HepG2 (cell line): ENCODE measurements around the gene UQCC2. TPM values are rescaled to one million over a fixed set of nuclear protein-coding genes. Genes with fewer than 3 reads are reported as not detected.
A peak's percentile ranks its signal among the peaks of the same experiment; 100 is the strongest.

Experiments used
- ATAC-seq: fragments of 200-7000 bp; cut with Tn5 transposase; 3 replicates; pipeline ENCODE4 v1.9.1; 2020; ENCODE audit warnings: mild to moderate bottlenecking, moderate library complexity
- BruUV-seq: library from RNA; stranded (reverse); fragments of 400-500 nt; replicated peaks from 2 replicates; lab custom pipeline; 2021; lab: Mats Ljungman, UMichigan
- CTCF ChIA-PET: fragments of 300-600 bp; formaldehyde crosslinking; extraction: SDS; loops from one replicate; lab custom pipeline; 2021; ENCODE audit warnings: low total read pairs, inconsistent platforms, low intra/inter-chr PET ratio; lab: Yijun Ruan, JAX
- POLR2A ChIA-PET: fragments of 350-600 bp; sonication (Branson Sonifier 250); formaldehyde crosslinking; loops from one replicate; lab custom pipeline; 2020; ENCODE audit warnings: antibody characterized with exemption, inconsistent platforms; lab: Yijun Ruan, JAX
- DNase-seq: peaks from one replicate; pipeline ENCODE4 v3.0.0-alpha.2; 2015; ENCODE audit warnings: low spot score
- FAIRE-seq: peaks from 3 replicates; lab custom pipeline; 2011; peaks lifted over from hg19 to GRCh38; lab: Jason Lieb, UNC
- H2AFZ ChIP-seq: one replicate; pipeline ENCODE4 v1.6.1; 2011; ENCODE audit warnings: low read length, inconsistent platforms
- H3K27ac ChIP-seq: fragments of 300-600 bp; 3 replicates; pipeline ENCODE4 v1.8.0; 2011; ENCODE audit warnings: mixed run types, mild to moderate bottlenecking, mixed read lengths, low read length, inconsistent platforms; ENCODE audit not compliant: insufficient read depth; ENCODE audit errors: extremely low read length
- H3K27me3 ChIP-seq, 2 experiments: fragments of 200-600 bp in 1 of 2; 2 replicates in 1 of 2; 3 replicates in 1 of 2; pipeline versions ENCODE4 v1.6.0 to v1.8.0; 2011; ENCODE audit warnings: low read length in 2 of 2, mild to moderate bottlenecking in 2 of 2, moderate library complexity in 2 of 2, inconsistent platforms in 1 of 2; ENCODE audit not compliant: insufficient read depth in 2 of 2, control insufficient read depth in 1 of 2
- H3K36me3 ChIP-seq, 2 experiments: fragments of 200-600 bp in 1 of 2; replicated peaks in 1 of 2; 2 replicates in 1 of 2; 3 replicates in 1 of 2; pipeline versions ENCODE4 v1.5.1 to v1.8.0; 2011; ENCODE audit warnings: low read length in 2 of 2, inconsistent platforms in 1 of 2; ENCODE audit not compliant: insufficient read depth in 2 of 2, control insufficient read depth in 1 of 2
- H3K4me1 ChIP-seq: 2 replicates; pipeline ENCODE4 v1.5.1; 2012; ENCODE audit warnings: low read length, inconsistent platforms; ENCODE audit not compliant: insufficient read depth
- H3K4me2 ChIP-seq: 2 replicates; pipeline ENCODE4 v1.6.0; 2011; ENCODE audit warnings: low read depth, low read length, inconsistent platforms
- H3K4me3 ChIP-seq, 3 experiments: fragments of 200-600 bp in 1 of 3; sonication (generic), shearing (Covaris generic) in 1 of 3; replicated peaks in 1 of 3; 2 replicates each; pipeline ENCODE4 v1.5.1; 2011 to 2016; ENCODE audit warnings: low read length in 3 of 3, inconsistent platforms in 2 of 3, low read depth in 2 of 3, mild to moderate bottlenecking in 2 of 3, control low read depth in 1 of 3, mixed read lengths in 1 of 3; ENCODE audit not compliant: insufficient read depth in 1 of 3
- H3K79me2 ChIP-seq: one replicate; pipeline ENCODE4 v1.6.1; 2011; ENCODE audit warnings: low read length, inconsistent platforms; ENCODE audit not compliant: insufficient read depth
- H3K9ac ChIP-seq: 2 replicates; pipeline ENCODE4 v1.6.0; 2011; ENCODE audit warnings: mild to moderate bottlenecking, low read depth, low read length, inconsistent platforms; ENCODE audit not compliant: insufficient read depth
- H3K9me3 ChIP-seq: 2 replicates; pipeline ENCODE4 v1.5.1; 2012; ENCODE audit warnings: mild to moderate bottlenecking, low read length
- H4K20me1 ChIP-seq: 2 replicates; pipeline ENCODE4 v1.6.0; 2011; ENCODE audit warnings: inconsistent platforms, mild to moderate bottlenecking, low read length, moderate library complexity; ENCODE audit not compliant: insufficient read depth
- FOXP1 ChIP-seq, 2 experiments: fragments of 450-650 bp in 1 of 2; IDR thresholded peaks; 2 replicates each; pipeline ENCODE4 v1.6.1; 2017 to 2018; ENCODE audit warnings: antibody characterized with exemption in 1 of 2
- NFKB2 ChIP-seq: sonication (generic); formaldehyde crosslinking; IDR thresholded peaks from 2 replicates; pipeline ENCODE4 v1.4.0; 2020; ENCODE audit warnings: missing genetic modification reagents, borderline replicate concordance
- RELA ChIP-seq: sonication (generic); formaldehyde crosslinking; IDR thresholded peaks from 2 replicates; pipeline ENCODE4 v1.4.0; 2020; ENCODE audit warnings: missing genetic modification reagents
- SMARCC2 ChIP-seq: fragments of 450-650 bp; IDR thresholded peaks from 2 replicates; pipeline ENCODE4 v1.6.1; 2017; ENCODE audit warnings: antibody characterized with exemption, mild to moderate bottlenecking
- TAF1 ChIP-seq: sonication (generic); formaldehyde crosslinking; IDR thresholded peaks from 2 replicates; pipeline ENCODE4 v1.4.0; 2020; ENCODE audit warnings: missing genetic modification reagents
- XBP1 ChIP-seq: sonication (generic); formaldehyde crosslinking; IDR thresholded peaks from 2 replicates; pipeline ENCODE4 v1.5.0; 2020; ENCODE audit warnings: missing genetic modification reagents
- ZC3H13 ChIP-seq: sonication (generic); formaldehyde crosslinking; IDR thresholded peaks from 2 replicates; pipeline ENCODE4 v1.8.1; 2023; ENCODE audit warnings: mild to moderate bottlenecking, missing genetic modification reagents, moderate library complexity
- ZNF234 ChIP-seq: sonication (generic); formaldehyde crosslinking; conservative IDR thresholded peaks from 2 replicates; pipeline ENCODE4 v1.5.1; 2020; ENCODE audit warnings: mild to moderate bottlenecking, missing genetic modification reagents
- ZNF260 ChIP-seq: sonication (generic); formaldehyde crosslinking; IDR thresholded peaks from 2 replicates; pipeline ENCODE4 v1.4.0; 2020; ENCODE audit warnings: missing genetic modification reagents, low read depth, mild to moderate bottlenecking, borderline replicate concordance
- ZNF709 ChIP-seq: sonication (generic); formaldehyde crosslinking; IDR thresholded peaks from 2 replicates; pipeline ENCODE4 v1.5.0; 2020; ENCODE audit warnings: mild to moderate bottlenecking, missing genetic modification reagents
- ZNF746 ChIP-seq: sonication (generic); formaldehyde crosslinking; IDR thresholded peaks from 2 replicates; pipeline ENCODE4 v1.8.0; 2022; ENCODE audit warnings: mild to moderate bottlenecking, missing genetic modification reagents
- WGBS: methylation state at CpG from one replicate; pipeline ENCODE4 v1.1.6; 2017; ENCODE audit warnings: low lambda C conversion rate; 5-methylcytosine and 5-hydroxymethylcytosine counted together
- in situ Hi-C: cut with HindIII; loops from 2 replicates; pipeline ENCODE4 v1.10.0; 2017; ENCODE audit warnings: low pct_unique_long_range_greater_than_20kb; ENCODE audit not compliant: extremely low pct_ligation_motif_present
- intact Hi-C: fragments of 100-400 bp; cut with micrococcal nuclease; formaldehyde crosslinking; loops from one replicate; pipeline ENCODE4 v1.10.0; 2022; ENCODE audit not compliant: unreplicated experiment
- polyA plus RNA-seq, 8 experiments: library from polyadenylated mRNA; depleted of rRNA in 3 of 8; stranded (reverse) in 7 of 8; unstranded in 1 of 8; fragments of >200 nt; fragmentation: Illumina TruSeq in 4 of 8; extraction: Trizol in 4 of 8; gene quantifications; 2 replicates each; pipeline versions ENCODE4 v1.2.1 to v1.2.3, GENCODE V29; 2011 to 2016; ENCODE audit warnings: low read depth in 4 of 8, missing spikeins in 1 of 8, mixed read lengths in 1 of 8; ENCODE audit not compliant: insufficient read depth in 1 of 8
- total RNA-seq, 5 experiments: library from RNA; depleted of rRNA; stranded (reverse); fragments of >200 nt; fragmentation: Illumina TruSeq; extraction: Trizol; gene quantifications; 2 replicates each; pipeline ENCODE4 v1.2.3, GENCODE V29; 2016; ENCODE audit warnings: low read depth in 1 of 5
- TF ChIP-seq, protein P1 (sequence below): sonication (generic); formaldehyde crosslinking; IDR thresholded peaks from 2 replicates; pipeline ENCODE4 v1.5.1; 2020; ENCODE audit warnings: mild to moderate bottlenecking, missing genetic modification reagents, moderate library complexity
- TF ChIP-seq, protein P2 (sequence below), 2 experiments: sonication (generic) in 1 of 2; formaldehyde crosslinking in 1 of 2; IDR thresholded peaks; 2 replicates each; pipeline versions ENCODE4 v1.5.1 to v1.6.1; 2011 to 2020; ENCODE audit warnings: borderline replicate concordance in 1 of 2, low read depth in 1 of 2, low read length in 1 of 2, mild to moderate bottlenecking in 1 of 2, missing genetic modification reagents in 1 of 2, moderate library complexity in 1 of 2

UQCC2 gene
- total and polyA plus RNA-seq, 2 of the 13 experiments (the other 11 are each of a cell fraction or from before 2014, with no cell fraction given): 82.4 to 238 TPM

DNA sequence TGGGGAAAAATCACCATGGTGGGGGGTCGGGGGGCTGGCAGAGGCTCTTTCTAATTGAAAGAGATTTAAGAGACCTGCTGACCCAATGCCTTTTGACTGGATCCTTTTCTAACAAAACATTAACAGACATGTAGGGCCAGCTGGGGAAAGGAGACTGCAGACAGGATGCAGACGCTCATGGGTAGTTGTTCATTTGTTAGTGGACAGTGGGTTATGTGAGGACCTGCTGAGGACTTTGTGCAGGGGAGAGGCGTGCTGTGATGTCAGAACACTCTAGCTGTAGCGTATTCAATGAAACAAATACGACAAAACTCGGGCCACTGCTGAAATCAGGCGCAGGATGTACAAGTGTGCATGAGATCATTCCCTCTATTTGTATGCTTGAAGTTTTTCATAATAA lies 34.0 kb upstream of the UQCC2 start (continued):
- no peak for TF ChIP-seq SMARCC2

DNA sequence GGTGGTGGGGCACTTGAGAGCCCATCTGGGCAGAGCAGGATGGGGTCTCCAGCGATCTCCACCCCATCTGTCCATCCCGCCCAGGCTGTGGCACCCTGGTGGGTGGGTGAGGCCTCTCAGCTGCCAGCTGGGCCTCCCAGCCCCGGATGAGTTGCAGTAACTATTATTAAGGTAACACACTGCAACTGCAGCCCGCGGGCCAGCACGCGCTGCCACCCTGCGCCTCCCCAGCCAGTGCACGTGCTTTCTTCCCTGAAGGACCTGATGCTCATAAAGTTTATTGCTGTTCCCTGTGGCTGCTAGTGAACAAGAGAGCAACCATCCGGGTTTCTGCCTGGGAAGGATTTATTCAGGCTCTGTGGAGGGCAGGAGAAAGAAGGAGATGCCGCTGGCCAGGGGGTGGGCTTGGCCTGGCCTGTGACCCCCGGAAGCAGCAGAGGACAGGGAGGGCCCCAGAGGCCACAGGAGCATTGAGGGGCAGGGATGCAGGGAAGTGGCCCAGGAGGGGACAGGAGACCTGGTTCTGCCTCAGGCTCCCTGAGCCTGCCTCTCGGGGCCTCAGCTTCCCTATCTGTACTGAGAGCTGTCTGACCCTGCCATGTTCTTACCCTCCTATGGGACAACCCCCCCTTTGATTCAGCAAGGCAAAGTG lies 33.5 kb upstream of the UQCC2 start:
- no peak for FAIRE-seq
- TF ChIP-seq, protein P1, sequence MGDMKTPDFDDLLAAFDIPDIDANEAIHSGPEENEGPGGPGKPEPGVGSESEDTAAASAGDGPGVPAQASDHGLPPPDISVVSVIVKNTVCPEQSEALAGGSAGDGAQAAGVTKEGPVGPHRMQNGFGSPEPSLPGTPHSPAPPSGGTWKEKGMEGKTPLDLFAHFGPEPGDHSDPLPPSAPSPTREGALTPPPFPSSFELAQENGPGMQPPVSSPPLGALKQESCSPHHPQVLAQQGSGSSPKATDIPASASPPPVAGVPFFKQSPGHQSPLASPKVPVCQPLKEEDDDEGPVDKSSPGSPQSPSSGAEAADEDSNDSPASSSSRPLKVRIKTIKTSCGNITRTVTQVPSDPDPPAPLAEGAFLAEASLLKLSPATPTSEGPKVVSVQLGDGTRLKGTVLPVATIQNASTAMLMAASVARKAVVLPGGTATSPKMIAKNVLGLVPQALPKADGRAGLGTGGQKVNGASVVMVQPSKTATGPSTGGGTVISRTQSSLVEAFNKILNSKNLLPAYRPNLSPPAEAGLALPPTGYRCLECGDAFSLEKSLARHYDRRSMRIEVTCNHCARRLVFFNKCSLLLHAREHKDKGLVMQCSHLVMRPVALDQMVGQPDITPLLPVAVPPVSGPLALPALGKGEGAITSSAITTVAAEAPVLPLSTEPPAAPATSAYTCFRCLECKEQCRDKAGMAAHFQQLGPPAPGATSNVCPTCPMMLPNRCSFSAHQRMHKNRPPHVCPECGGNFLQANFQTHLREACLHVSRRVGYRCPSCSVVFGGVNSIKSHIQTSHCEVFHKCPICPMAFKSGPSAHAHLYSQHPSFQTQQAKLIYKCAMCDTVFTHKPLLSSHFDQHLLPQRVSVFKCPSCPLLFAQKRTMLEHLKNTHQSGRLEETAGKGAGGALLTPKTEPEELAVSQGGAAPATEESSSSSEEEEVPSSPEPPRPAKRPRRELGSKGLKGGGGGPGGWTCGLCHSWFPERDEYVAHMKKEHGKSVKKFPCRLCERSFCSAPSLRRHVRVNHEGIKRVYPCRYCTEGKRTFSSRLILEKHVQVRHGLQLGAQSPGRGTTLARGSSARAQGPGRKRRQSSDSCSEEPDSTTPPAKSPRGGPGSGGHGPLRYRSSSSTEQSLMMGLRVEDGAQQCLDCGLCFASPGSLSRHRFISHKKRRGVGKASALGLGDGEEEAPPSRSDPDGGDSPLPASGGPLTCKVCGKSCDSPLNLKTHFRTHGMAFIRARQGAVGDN (CRISPR knock-in tag): peak; percentile 37
- TF ChIP-seq NFKB2 (CRISPR knock-in tag) (peak; percentile 42; the same call in 1 of the 2 replicates), ZC3H13 (CRISPR knock-in tag) (no peak), FOXP1 (IDR thresholded peaks at IDR 0.05) (no peak), FOXP1 (CRISPR knock-in tag; IDR thresholded peaks at IDR 0.05) (no peak), XBP1 (CRISPR knock-in tag) (no peak), ZNF746 (CRISPR knock-in tag) (no peak), TAF1 (no peak), RELA (CRISPR knock-in tag) (no peak), ZNF709 (no peak), ZNF260 (no peak), ZNF234 (CRISPR knock-in tag) (no peak)
- TF ChIP-seq, protein P2, sequence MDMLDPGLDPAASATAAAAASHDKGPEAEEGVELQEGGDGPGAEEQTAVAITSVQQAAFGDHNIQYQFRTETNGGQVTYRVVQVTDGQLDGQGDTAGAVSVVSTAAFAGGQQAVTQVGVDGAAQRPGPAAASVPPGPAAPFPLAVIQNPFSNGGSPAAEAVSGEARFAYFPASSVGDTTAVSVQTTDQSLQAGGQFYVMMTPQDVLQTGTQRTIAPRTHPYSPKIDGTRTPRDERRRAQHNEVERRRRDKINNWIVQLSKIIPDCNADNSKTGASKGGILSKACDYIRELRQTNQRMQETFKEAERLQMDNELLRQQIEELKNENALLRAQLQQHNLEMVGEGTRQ (IDR thresholded peaks at IDR 0.05; ENCODE audit: low read depth, low read length): no peak
- TF ChIP-seq, protein P2 (CRISPR knock-in tag; IDR thresholded peaks at IDR 0.05; ENCODE audit: borderline replicate concordance): no peak

More for the DNA sequence above, 33.5 kb upstream of the UQCC2 start:
- Histone ChIP-seq H3K36me3 (no peaks in the 10 kb centered on the region), H3K4me1 (peaks cover 51% of the 10 kb centered on the region), H4K20me1 (no peaks in the 10 kb centered on the region), H3K9me3 (no peaks in the 10 kb centered on the region), H3K9ac (peak overlapping the region; percentile 2; the same call in 1 of the 2 replicates), H3K27ac (no peak overlapping the region), H3K4me3 (peak overlapping the region in 1 of 3 experiments; percentile 35; a peak in 2 of 6 replicates), H2AFZ (no peak overlapping the region), H3K4me2 (peak overlapping the region; percentile 59), H3K27me3 (peaks cover 4 to 40% of the 10 kb centered on the region in 2 experiments; a peak in 4 of 5 replicates), H3K79me2 (no peaks in the 10 kb centered on the region)
- 0% methylated on average over 6 of the region's 13 CpGs for WGBS
- POLR2A ChIA-PET: interaction anchor here (1.2 to 4.6 kb wide), 4 partner anchors 16 to 137 kb away, joined by 3 to 48 read pairs (median 18); partner anchors contain the start of gene UQCC2
- ATAC-seq: peak; percentile 27
- CTCF ChIA-PET: interaction anchor here (0.8 to 5.7 kb wide), 5 partner anchors 18 to 410 kb away, joined by 3 to 77 read pairs (median 3); partner anchors contain the start of gene LEMD2
- DNase-seq: no peak
- BruUV-seq: no TSS peak
- intact Hi-C loops: loop anchor here (1.0 to 2.0 kb wide), 3 partner anchors 17 to 156 kb away; partner anchors contain the start of gene UQCC2
- in situ Hi-C loops: no loop called here
